Stimulated activated CD8-positive, alpha-beta memory T cell treated with anti-CD3 and anti-CD28 coated beads, Interleukin-15, amount 100 ng/mL, for 1 hour (primary cell): Measurements from ENCODE around the gene CCT2.

Experiments
- DNase-seq: peaks from one replicate; pipeline ENCODE4 v3.0.0-alpha.2; 2020; ENCODE audit warnings: low read depth

The CCT2 gene

GRCh38 chr12:69642531-69642930, 57.3 kb downstream of the CCT2 start:
- DNase-seq, result no peak

DNA sequence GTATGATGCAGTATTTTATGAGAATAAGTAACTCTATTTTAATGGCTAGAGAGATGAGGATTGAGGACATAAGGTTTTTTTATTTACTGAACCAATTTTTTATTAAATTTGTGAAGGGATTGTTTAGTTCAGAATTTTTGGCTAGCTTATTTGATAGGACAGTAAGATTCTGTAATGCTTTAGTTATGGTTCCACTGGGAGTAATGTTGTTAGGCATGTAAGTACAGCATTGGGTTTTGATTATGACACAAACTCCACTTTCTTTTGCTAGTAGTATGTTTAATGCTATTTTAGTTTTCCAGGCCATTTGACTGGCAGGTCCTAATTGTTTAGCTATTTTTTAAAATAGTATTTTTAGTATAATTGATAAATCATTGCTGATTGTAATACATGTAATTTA, 59.3 kb downstream of the CCT2 start:
- DNase-seq, result no peak

- no peak for DNase-seq
Measured at GRCh38 chr12:69645031-69645430, 59.8 kb downstream of the CCT2 start.

DNA sequence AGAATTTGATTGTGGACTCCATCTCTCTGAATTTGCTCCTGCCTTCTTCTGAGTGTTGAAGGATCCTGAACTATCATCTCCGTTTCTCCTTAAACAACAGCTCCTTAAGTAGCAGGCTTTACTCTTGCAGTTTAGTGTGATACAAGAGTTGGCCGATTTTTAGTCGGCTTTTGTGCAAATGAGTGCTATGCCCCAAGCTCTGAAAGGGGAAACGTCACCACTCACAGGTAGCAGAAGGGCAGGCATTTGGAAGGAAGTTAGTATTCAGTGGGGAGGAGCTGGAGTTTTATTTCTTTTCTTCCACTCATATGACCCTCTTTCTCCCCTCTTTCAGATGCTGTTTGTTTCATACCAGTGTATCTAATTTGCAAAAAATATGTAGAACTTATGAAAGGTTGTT, 61.9 kb downstream of the CCT2 start:
- DNase-seq, result no peak

DNA sequence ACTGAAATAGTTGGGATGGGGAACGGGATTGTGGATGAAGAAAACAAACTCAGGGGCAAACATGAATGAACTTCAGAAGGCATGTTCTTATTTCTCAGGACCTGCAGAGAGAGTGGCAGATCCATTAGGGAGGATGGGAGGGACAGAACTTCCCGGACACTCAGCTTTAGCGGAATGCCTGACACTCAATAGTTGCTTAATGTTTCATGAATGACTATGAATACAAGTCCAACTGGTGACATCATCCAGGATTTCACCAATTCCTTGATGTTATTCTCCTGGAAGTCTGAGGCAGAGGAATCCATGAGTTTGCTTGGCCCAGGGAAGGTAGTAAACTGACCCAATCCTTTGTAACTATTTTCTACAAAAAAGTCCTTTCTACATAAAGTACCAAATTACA, 63.2 kb downstream of the CCT2 start:
- no peak for DNase-seq

DNA sequence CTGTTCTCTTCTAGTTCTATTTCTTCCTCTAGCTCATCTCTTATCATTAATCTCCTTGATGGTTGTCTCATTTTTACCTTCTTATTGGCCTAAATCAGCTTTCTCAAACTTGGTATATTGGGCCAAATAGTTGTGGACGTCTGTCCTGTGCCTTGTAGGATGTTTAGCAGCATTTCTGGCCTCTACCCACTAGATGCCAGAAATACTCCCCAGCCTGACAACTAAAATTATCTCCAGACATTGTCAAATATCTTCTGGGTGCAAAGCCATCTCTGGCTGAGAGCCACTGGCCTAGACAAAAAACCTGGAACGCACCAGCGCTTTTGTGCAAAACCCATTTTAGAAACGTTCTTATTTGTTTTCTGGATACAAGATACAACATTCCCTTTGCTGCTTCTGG, 64.3 kb downstream of the CCT2 start:
- DNase-seq, result no peak
